Measurements from ENCODE around the gene DNAH2.

GRCh38 chr17:7798839-7799238 lies 81.3 kb downstream of the DNAH2 start:
- no peak for TF ChIP-seq POLR2A (IDR thresholded peaks at IDR 0.05)
- TF ChIP-seq CTCF (IDR thresholded peaks at IDR 0.05 in 8 of 11, conservative IDR thresholded peaks at IDR 0.05 in 3 of 11): no peak
